HG03521 (cell line): Measurements from ENCODE around the gene ZNF793.

Experiments used
- ATAC-seq: cut with Tn5 transposase; IDR thresholded peaks from one replicate; pipeline ENCODE4 v1.9.1; 2021; ENCODE audit warnings: mild to moderate bottlenecking, moderate library complexity; ENCODE audit not compliant: unreplicated experiment

The ZNF793 gene

DNA sequence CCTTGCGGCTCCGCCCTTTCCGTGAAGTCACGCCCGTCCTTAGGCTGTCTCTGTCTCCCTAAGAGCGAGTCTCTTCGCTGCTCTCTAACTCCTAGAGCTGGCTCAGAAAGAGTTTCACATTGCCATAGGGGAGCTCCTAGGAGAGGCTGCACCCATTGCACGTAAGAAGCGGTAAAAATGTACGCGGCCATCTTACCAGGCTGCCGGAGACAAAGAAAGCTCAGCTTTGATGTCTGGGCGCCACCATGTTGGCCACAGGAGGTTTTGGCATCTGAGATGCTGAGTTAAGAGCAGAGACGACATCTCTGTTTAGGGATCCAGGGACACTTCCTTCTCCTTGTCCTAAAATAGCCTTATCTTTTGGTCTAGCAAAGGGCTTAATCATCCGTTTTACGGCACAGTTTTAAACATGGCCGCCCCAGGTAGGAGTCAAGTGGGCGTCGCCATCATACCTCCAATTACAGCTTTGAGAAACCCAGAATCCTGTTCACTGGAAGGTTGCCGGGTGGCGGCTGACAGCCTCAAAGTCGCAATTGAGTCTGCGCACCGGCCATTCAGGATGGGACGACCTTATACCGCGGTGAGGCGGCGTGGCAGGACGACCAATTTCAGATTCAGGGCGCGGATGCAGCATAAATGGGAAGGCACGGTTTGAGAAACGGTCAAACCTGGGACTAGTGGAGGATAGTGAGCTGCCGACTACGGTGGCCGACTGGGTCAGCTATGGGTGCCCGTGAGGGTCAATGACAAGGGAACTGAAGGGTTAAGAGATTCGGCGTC is at the start of gene ZNF793:
TSS of gene ZNF793 (plus strand) at position 553 of the 780 bp plus-strand sequence. CDS start 16,501 bp downstream, outside the sequence.
- no peak for ATAC-seq

- ATAC-seq = no peak
Measured at GRCh38 chr19:37466277-37466797, 40.4 kb upstream of the ZNF793 start.

GRCh38 chr19:37466798-37467607 is 39.7 kb upstream of the ZNF793 start, which contains the start of gene ZNF569:
ZNF569 (minus strand) TSS chr19:37467444; CDS start chr19:37444921, 22,523 bp downstream.
- peak; percentile 66 for ATAC-seq

DNA sequence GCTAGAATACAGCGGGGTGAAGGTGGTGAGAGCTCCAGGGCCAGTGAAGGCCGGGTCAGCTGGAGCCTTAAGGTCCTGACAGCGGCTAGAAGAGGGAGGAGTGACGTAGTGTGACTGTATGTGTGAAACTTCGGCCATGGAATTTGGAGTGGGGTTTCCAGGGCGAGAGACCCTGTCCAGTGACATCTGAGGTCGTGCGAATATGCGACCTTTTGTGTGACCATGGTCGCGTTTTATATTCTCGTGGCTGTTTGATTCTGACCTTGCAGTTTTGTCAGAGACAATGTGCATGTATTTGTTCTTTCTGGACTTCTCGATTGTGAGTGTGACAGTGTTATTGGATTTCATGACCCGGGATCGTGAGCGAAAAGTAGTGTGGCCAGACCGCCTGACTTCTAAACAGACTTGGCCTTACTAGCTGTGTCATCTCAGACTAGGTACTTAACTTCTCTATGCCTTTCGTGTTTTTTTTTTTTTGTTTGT is 39.1 kb upstream of the ZNF793 start:
- no peak for ATAC-seq

GRCh38 chr19:37468961-37469777 is 37.6 kb upstream of the ZNF793 start, which contains the start of gene ZNF570:
ZNF570 (plus strand) TSS chr19:37469356; CDS start chr19:37470355, 999 bp downstream.
- peak; percentile 46 for ATAC-seq

- no peak for ATAC-seq
Measured at GRCh38 chr19:37470216-37470615, 36.5 kb upstream of the ZNF793 start.

- no peak for ATAC-seq
Measured at GRCh38 chr19:37472165-37472564, 34.6 kb upstream of the ZNF793 start.

- no peak for ATAC-seq
Measured at GRCh38 chr19:37484406-37485168, 22.2 kb upstream of the ZNF793 start.

DNA sequence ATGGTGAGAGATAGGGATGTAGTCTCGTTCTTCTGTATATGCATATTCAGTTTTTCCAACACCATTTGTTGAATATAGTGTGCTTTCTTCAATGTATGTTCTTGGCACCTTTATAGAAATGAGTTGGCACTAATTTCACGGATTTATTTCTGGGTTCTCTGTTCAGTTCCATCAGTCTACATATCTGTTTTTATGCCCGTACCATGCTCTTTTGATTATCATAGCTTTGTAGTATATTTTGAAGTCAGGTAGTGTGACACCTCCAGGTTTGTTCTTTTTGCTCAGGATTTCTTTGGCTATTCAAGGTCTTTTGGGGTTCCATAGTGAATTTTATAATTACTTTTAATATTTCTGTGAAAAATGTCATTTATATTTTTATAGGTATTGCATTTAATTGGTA is 14.5 kb upstream of the ZNF793 start:
- no peak for ATAC-seq

DNA sequence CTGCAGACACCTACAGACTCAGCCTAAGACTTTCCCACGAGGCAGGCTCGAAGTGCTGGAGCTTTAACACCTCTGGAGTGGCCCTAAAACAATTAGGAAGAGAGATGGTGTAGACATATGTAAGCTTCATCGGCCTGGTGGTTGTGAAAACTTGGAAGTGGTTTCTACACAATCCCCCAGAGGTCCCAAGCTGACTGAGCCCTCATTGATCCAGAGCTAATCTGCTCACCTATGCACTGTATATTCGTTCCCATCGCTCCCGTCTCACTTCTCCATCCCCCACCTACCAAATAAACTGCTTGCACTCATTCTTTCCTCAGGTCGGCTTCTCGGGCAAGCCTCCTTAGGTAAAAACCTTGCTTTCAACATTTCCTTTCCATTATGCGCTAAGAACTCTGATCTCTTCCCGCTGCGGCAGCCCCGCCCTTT is 767 bp upstream of the ZNF793 start:
- ATAC-seq = no peak

GRCh38 chr19:37507167-37507464 is 377 bp downstream of the ZNF793 start:
- no peak for ATAC-seq

DNA sequence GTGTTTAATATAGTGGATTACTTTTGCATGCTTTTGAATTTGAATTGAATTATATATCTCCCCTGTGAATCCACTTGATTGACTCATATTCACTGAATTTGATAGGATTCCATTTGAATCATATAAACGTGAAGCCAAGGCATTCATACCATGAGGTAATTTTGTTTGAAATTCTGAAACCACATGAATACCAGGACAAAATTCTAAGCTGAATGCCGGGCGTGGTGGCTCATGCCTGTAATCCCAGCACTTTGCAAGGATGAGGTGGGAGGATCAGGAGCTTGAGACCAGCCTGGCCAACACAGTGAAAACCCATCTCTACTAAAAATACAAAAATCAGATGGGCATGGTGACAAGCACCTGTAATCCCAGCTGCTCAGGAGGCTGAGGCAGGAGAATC is 4.4 kb downstream of the ZNF793 start:
- no peak for ATAC-seq

DNA sequence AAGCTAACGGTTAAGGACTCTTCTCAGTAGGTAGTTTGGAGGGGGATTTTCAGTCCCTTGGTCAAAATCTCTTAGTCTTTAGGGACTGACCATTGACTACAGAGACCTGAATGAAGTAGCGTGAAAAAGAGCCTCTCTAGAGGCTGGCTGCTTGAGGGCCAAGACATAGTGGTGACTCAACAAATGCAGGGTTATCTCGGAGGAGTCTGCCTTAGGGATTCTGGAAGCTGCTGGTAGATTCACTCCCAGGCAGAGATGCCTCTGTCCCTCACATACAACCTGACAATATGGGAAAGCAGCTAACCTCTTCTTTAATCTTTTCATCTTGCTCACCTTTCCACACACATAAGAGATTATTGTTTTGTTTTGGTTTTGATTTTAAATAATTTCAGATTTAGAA is 5.1 kb downstream of the ZNF793 start:
- no peak for ATAC-seq

GRCh38 chr19:37513397-37513796 is 6.7 kb downstream of the ZNF793 start:
- no peak for ATAC-seq

- ATAC-seq = no peak
Measured at GRCh38 chr19:37519890-37520289, 13.2 kb downstream of the ZNF793 start.

DNA sequence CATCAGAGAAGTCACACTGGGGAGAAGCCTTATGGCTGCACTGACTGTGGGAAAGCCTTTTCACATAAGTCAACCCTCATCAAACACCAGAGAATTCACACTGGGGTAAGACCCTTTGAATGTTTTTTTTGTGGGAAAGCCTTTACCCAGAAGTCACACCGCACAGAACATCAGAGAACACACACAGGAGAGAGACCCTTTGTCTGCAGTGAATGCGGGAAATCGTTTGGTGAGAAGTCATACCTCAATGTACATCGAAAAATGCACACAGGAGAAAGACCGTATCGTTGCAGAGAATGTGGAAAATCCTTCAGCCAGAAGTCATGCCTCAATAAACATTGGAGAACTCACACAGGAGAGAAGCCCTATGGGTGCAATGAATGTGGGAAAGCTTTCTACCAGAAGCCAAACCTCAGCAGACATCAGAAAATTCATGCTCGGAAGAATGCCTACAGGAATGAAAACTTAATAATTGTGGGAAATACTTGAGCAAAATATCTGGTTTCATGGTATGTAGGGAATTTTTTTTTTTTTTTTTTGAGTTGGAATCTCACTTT is 30.7 kb downstream of the ZNF793 start:
- no peak for ATAC-seq

- no peak for ATAC-seq
Measured at GRCh38 chr19:37551129-37551993, 44.6 kb downstream of the ZNF793 start.

DNA sequence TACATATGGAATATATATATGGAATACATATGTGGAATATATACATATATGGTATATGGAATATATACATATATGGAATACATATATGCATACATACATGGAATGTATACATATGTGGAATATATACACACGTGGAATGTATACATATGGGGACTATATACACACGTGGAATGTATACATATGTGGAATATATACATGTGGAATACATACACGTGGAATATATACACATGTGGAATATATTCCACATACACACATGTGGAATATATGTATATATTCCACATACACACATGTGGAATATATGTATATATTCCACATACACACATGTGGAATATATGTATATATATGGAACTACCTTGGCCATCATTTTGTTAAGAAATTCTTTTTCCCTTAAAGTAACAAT is 56.8 kb downstream of the ZNF793 start:
- ATAC-seq = no peak
